Measurements from ENCODE around the gene ALCAM.
A peak's percentile ranks its signal among the peaks of the same experiment; 100 is the strongest.

ALCAM gene

GRCh38 chr3:105533960-105534359 is 167.3 kb downstream of the ALCAM start:
- TF ChIP-seq CTCF (conservative IDR thresholded peaks at IDR 0.05; ENCODE audit: control insufficient read depth, insufficient read depth, low read depth, low read length): no peak
- no peak overlapping the region for H3K4me3 ChIP-seq (ENCODE audit: control insufficient read depth, low read depth, low read length)
- no peak for DNase-seq (ENCODE audit: low read depth)

- no peak for DNase-seq (ENCODE audit: low read depth)
- no peak for TF ChIP-seq CTCF (conservative IDR thresholded peaks at IDR 0.05; ENCODE audit: control insufficient read depth, insufficient read depth, low read depth, low read length)
- H3K4me3 ChIP-seq (ENCODE audit: control insufficient read depth, low read depth, low read length): no peak overlapping the region
Observed at GRCh38 chr3:105534491-105534890, 167.8 kb downstream of the ALCAM start.

- TF ChIP-seq CTCF (conservative IDR thresholded peaks at IDR 0.05; ENCODE audit: control insufficient read depth, insufficient read depth, low read depth, low read length): no peak
- no peak overlapping the region for H3K4me3 ChIP-seq (ENCODE audit: control insufficient read depth, low read depth, low read length)
Observed at GRCh38 chr3:105537371-105538080, 170.8 kb downstream of the ALCAM start.

GRCh38 chr3:105538483-105538882 is 171.8 kb downstream of the ALCAM start:
- TF ChIP-seq CTCF (conservative IDR thresholded peaks at IDR 0.05; ENCODE audit: control insufficient read depth, insufficient read depth, low read depth, low read length): no peak
- no peak for DNase-seq (ENCODE audit: low read depth)
- H3K4me3 ChIP-seq (ENCODE audit: control insufficient read depth, low read depth, low read length): no peak overlapping the region

More at GRCh38 chr3:105537371-105538080, 170.8 kb downstream of the ALCAM start:
- peak; percentile 21 for DNase-seq (ENCODE audit: low read depth)

GRCh38 chr3:105539897-105540296 is 173.2 kb downstream of the ALCAM start:
- DNase-seq (ENCODE audit: low read depth): no peak
- TF ChIP-seq CTCF (conservative IDR thresholded peaks at IDR 0.05; ENCODE audit: control insufficient read depth, insufficient read depth, low read depth, low read length): no peak
- H3K4me3 ChIP-seq (ENCODE audit: control insufficient read depth, low read depth, low read length): no peak overlapping the region

- no peak for DNase-seq (ENCODE audit: low read depth)
- TF ChIP-seq CTCF (conservative IDR thresholded peaks at IDR 0.05; ENCODE audit: control insufficient read depth, insufficient read depth, low read depth, low read length): no peak
- H3K4me3 ChIP-seq (ENCODE audit: control insufficient read depth, low read depth, low read length): no peak overlapping the region
Observed at GRCh38 chr3:105542282-105543019, 175.7 kb downstream of the ALCAM start.
